SK-N-SH (cell line): ENCODE measurements around the gene WIPI1. TPM values are rescaled to one million over a fixed set of nuclear protein-coding genes. Genes with fewer than 3 reads are reported as not detected.

Experiments
- CTCF ChIA-PET: fragments of 300-600, 350-600 bp; formaldehyde crosslinking; extraction: SDS; loops from one replicate; lab custom pipeline; 2021; lab: Yijun Ruan, JAX
- POLR2A ChIA-PET: fragments of 350-600 bp; sonication (Branson Sonifier 250); formaldehyde crosslinking; extraction: SDS; loops from one replicate; lab custom pipeline; 2020; ENCODE audit warnings: antibody characterized with exemption, inconsistent platforms; lab: Yijun Ruan, JAX
- DNase-seq: peaks from one replicate; pipeline ENCODE4 v3.0.0; 2012
- H2AFZ ChIP-seq: fragments of 200-600 bp; sonication (generic); 2 replicates; pipeline ENCODE4 v1.8.1; 2016; ENCODE audit warnings: antibody characterized with exemption, mild to moderate bottlenecking, low read depth
- H3F3A ChIP-seq: fragments of 200-600 bp; sonication (generic); replicated peaks from 2 replicates; pipeline ENCODE3; 2016; ENCODE audit warnings: antibody characterized with exemption, mild to moderate bottlenecking; ENCODE audit not compliant: insufficient read depth
- H3K27ac ChIP-seq, 2 experiments: fragments of 200-500 bp in 1 of 2; fragments of 200-600 bp in 1 of 2; sonication (Bioruptor generic) in 1 of 2; sonication (generic), shearing (Covaris generic) in 1 of 2; 2 replicates each; pipeline versions ENCODE4 v1.5.1 to v1.6.1; 2014 to 2016; ENCODE audit warnings: low read depth in 2 of 2, inconsistent platforms in 1 of 2, low read length in 1 of 2, mild to moderate bottlenecking in 1 of 2, mixed read lengths in 1 of 2
- H3K27me3 ChIP-seq: fragments of 200-600 bp; sonication (generic), shearing (Covaris generic); 2 replicates; pipeline ENCODE4 v1.6.1; 2016; ENCODE audit warnings: mixed run types; ENCODE audit not compliant: insufficient read depth
- H3K36me3 ChIP-seq, 2 experiments: fragments of 200-500 bp in 1 of 2; fragments of 200-600 bp in 1 of 2; sonication (Bioruptor generic) in 1 of 2; sonication (generic) in 1 of 2; replicated peaks in 1 of 2; 2 replicates each; pipeline versions ENCODE3 to v1.5.1; 2014 to 2016; ENCODE audit warnings: low read length in 1 of 2, mild to moderate bottlenecking in 1 of 2; ENCODE audit not compliant: insufficient read depth in 2 of 2, control insufficient read depth in 1 of 2
- H3K4me1 ChIP-seq, 2 experiments: fragments of 200-500 bp in 1 of 2; fragments of 200-600 bp in 1 of 2; sonication (Bioruptor generic) in 1 of 2; sonication (generic), shearing (Covaris generic) in 1 of 2; 2 replicates each; pipeline versions ENCODE4 v1.5.1 to v1.6.1; 2014 to 2016; ENCODE audit warnings: low read depth in 1 of 2, low read length in 1 of 2, mixed run types in 1 of 2; ENCODE audit not compliant: insufficient read depth in 2 of 2, control insufficient read depth in 1 of 2
- H3K4me2 ChIP-seq: fragments of 200-600 bp; sonication (generic), shearing (Covaris generic); 2 replicates; pipeline ENCODE4 v1.6.1; 2017; ENCODE audit warnings: mixed run types
- H3K4me3 ChIP-seq, 2 experiments: fragments of 200-500 bp in 1 of 2; fragments of 200-600 bp in 1 of 2; sonication (Bioruptor generic) in 1 of 2; sonication (generic), shearing (Covaris generic) in 1 of 2; 2 replicates each; pipeline versions ENCODE4 v1.5.1 to v1.8.1; 2014 to 2016; ENCODE audit warnings: low read depth in 2 of 2, inconsistent platforms in 1 of 2, low read length in 1 of 2, mild to moderate bottlenecking in 1 of 2, mixed read lengths in 1 of 2, moderate library complexity in 1 of 2
- H3K79me2 ChIP-seq: fragments of 200-600 bp; sonication (generic); 2 replicates; pipeline ENCODE4 v1.8.1; 2017; ENCODE audit warnings: mild to moderate bottlenecking; ENCODE audit not compliant: insufficient read depth
- H3K9ac ChIP-seq: fragments of 200-600 bp; sonication (generic); 2 replicates; pipeline ENCODE4 v1.6.1; 2017; ENCODE audit warnings: mixed run types
- H3K9me2 ChIP-seq: fragments of 200-600 bp; sonication (generic); 2 replicates; pipeline ENCODE4 v1.6.1; 2017; ENCODE audit warnings: mixed run types
- H3K9me3 ChIP-seq: fragments of 200-600 bp; sonication (generic); 2 replicates; pipeline ENCODE4 v1.6.1; 2017; ENCODE audit warnings: mixed run types, mild to moderate bottlenecking, moderate library complexity
- H4K20me1 ChIP-seq: fragments of 200-600 bp; sonication (generic); 2 replicates; pipeline ENCODE4 v1.6.1; 2017; ENCODE audit warnings: mild to moderate bottlenecking, mixed run types; ENCODE audit not compliant: insufficient read depth
- IRF3 ChIP-seq: fragments of 150-350 bp; IDR thresholded peaks from 2 replicates; pipeline ENCODE4 v1.6.1; 2016; ENCODE audit warnings: mild to moderate bottlenecking, low read depth, low read length
- MEF2A ChIP-seq: IDR thresholded peaks from 2 replicates; pipeline ENCODE4 v1.4.0; 2012; ENCODE audit warnings: low read depth, borderline replicate concordance
- NRF1 ChIP-seq: IDR thresholded peaks from 2 replicates; pipeline ENCODE4 v1.6.1; 2012; ENCODE audit warnings: low read depth, mild to moderate bottlenecking, low read length
- SMC3 ChIP-seq: IDR thresholded peaks from 2 replicates; pipeline ENCODE4 v1.6.1; 2012; ENCODE audit warnings: low read depth, low read length, improper control_type of control experiment
- TCF12 ChIP-seq: IDR thresholded peaks from 2 replicates; pipeline ENCODE4 v1.4.0; 2012
- ZBTB33 ChIP-seq: IDR thresholded peaks from 2 replicates; pipeline ENCODE4 v1.4.0; 2012; ENCODE audit warnings: low read depth, borderline replicate concordance
- WGBS: methylation state at CpG from one replicate; pipeline ENCODE4 v1.1.6; 2017; ENCODE audit warnings: low lambda C conversion rate; 5-methylcytosine and 5-hydroxymethylcytosine counted together
- polyA plus RNA-seq, 3 experiments: library from polyadenylated mRNA; depleted of rRNA; stranded (reverse); fragments of >200 nt; gene quantifications; 2 replicates each; pipeline ENCODE4 v1.2.3, GENCODE V29; 2012

The WIPI1 gene
- polyA plus RNA-seq, 1 of the 3 experiments (the other 2 are of a cell fraction) = 52.7 TPM

- no peaks in the 10 kb centered on the region for H3K9me3 ChIP-seq
- no peaks in the 10 kb centered on the region for H3K36me3 ChIP-seq
- DNase-seq = no peak
- no peak overlapping the region for H3K4me3 ChIP-seq
- H3K9me2 ChIP-seq = no peaks in the 10 kb centered on the region
- ChIA-PET CTCF (interaction anchor here (0.6 to 4.7 kb wide), 2 partner anchors 10 to 47 kb away, joined by 4 to 32 read pairs; no protein-coding TSS in a partner anchor), POLR2A (no interaction called here)
- no peaks in the 10 kb centered on the region for H3K4me1 ChIP-seq
- no peaks in the 10 kb centered on the region for H3K79me2 ChIP-seq
- H3K4me2 ChIP-seq = no peak overlapping the region
- no peak overlapping the region for H3K27ac ChIP-seq
- no peak overlapping the region for H2AFZ ChIP-seq
- no peaks in the 10 kb centered on the region; the same call in 1 of the 2 replicates for H3K27me3 ChIP-seq
- TF ChIP-seq IRF3 = no peak
- no peak for TF ChIP-seq SMC3
- TF ChIP-seq, all 33 proteins: peak for 0
- 51% methylated on average over 7 of the region's 7 CpGs for WGBS
- no peaks in the 10 kb centered on the region for H4K20me1 ChIP-seq
- no peak overlapping the region for H3K9ac ChIP-seq
- H3F3A ChIP-seq = no peaks in the 10 kb centered on the region
Observed at GRCh38 chr17:68389041-68389440, 68.3 kb downstream of the WIPI1 start.

GRCh38 chr17:68387435-68388218 lies 69.7 kb downstream of the WIPI1 start:
- no peaks in the 10 kb centered on the region for H3F3A ChIP-seq
- no peak for TF ChIP-seq TCF12
- no peak for TF ChIP-seq ZBTB33
- no peak for TF ChIP-seq NRF1
- TF ChIP-seq MEF2A = no peak
- no peaks in the 10 kb centered on the region for H4K20me1 ChIP-seq
- H3K9me2 ChIP-seq = no peaks in the 10 kb centered on the region
- H3K4me1 ChIP-seq = no peaks in the 10 kb centered on the region
- CTCF ChIA-PET = interaction anchor here (0.6 to 4.7 kb wide), 7 partner anchors 11 to 216 kb away, joined by 3 to 32 read pairs (median 3); no protein-coding TSS in a partner anchor
- no peak overlapping the region for H3K4me2 ChIP-seq
- H3K27me3 ChIP-seq = no peaks in the 10 kb centered on the region; the same call in 1 of the 2 replicates
- no peak overlapping the region for H2AFZ ChIP-seq
- no peaks in the 10 kb centered on the region for H3K79me2 ChIP-seq
- H3K9ac ChIP-seq = no peak overlapping the region
- WGBS = 61% methylated on average over 6 of the region's 6 CpGs
- no peak for DNase-seq
- no peaks in the 10 kb centered on the region for H3K36me3 ChIP-seq
- POLR2A ChIA-PET = no interaction called here
- no peaks in the 10 kb centered on the region for H3K9me3 ChIP-seq
- H3K27ac ChIP-seq = no peak overlapping the region
- H3K4me3 ChIP-seq = no peak overlapping the region
